Hematopoietic multipotent progenitor cell treated with erythropoietin and hydrocortisone succinate and interleukin-3 and kit ligand, for 15 days (in vitro differentiated cells): ENCODE measurements around the gene PIANP.

ENCODE experiments used
- DNase-seq: peaks from one replicate; pipeline ENCODE4 v3.0.0-alpha.2; 2015; ENCODE audit warnings: low spot score

Gene PIANP

DNA sequence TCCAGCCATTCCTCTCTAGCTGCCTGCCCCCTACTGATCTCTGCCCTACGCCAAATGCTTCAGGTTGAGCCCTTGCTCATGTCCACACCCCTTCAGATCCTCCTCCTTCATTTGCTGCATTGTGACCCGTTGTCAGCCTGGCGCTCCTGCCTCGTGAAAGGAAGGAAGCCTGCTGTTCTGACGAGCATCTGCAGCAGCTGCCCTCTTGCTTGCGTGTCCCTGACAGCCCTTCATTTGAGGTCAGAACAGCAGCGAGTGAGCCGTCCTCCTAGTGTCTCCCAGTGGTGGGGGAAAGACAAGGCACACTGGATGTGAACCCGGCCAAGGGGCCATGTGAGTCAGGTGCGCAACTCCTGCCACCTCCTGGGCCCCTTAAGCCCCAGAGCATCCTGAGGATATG is 3.0 kb upstream of the PIANP start:
- DNase-seq: no peak

DNA sequence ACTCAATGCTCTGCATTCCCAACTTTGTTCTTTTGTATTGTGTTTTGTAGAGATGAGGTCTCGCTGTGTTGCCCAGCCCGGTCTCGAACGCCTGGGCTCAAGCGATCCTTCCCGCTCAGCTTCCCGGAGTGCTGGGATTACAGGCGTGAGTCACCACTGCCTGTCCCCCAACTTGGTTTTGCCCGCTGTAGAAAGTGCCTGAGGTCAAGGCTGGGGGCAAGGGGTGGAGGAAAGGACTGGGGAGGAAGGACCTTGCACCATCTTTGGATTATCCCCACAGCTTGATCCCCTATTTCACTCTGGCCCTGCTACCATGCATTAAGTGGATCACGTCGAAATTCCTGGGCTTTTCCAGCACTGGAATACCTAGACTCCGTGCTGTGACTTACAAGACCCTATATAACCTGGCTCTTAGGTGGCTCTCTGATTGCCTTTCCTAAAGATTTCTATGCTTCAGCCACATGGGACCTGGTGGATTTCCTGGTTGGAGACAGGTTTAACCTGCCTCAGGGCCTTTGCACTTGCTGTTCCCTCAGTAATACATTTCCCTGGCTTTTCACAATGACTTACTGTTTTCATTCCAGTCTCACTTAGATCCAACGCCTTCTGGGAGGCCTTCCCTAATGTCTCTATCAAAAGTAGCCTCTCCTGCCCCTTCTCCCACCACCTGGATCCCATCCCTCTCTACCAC is 608 bp upstream of the PIANP start:
- DNase-seq: no peak

DNA sequence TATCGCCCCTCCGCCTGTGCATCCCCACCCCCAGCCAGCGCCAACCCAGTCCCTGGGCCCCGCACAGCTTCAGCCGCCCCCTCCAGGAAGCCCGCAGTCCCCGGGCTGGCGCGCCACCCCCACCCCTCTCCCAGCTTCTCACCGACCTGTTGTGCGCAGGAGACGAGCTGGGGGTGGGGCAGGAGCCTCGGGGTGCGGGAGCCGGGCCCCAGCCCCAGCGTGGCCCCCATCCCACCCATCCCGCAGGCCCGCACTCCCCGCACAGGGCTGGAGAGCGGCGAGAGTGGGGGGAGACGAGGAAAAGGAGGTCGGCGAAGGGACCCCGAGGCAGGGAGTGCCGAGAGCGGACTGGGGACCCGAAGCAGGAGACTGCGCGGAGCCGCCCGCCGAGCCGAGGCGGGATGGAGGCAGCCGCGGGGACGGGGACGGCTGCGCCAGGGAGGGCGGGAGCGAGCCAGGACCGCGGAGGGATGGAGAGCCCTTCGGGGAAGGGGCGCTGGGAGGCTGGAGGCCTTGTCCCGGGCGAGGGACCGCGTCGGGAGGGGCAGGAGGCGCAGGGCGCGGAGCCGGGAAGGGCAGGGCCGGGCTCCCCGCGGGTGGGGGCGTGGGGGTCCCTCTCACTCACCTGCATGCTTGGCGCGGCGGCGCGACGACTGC is 498 bp downstream of the PIANP start:
- no peak for DNase-seq

DNA sequence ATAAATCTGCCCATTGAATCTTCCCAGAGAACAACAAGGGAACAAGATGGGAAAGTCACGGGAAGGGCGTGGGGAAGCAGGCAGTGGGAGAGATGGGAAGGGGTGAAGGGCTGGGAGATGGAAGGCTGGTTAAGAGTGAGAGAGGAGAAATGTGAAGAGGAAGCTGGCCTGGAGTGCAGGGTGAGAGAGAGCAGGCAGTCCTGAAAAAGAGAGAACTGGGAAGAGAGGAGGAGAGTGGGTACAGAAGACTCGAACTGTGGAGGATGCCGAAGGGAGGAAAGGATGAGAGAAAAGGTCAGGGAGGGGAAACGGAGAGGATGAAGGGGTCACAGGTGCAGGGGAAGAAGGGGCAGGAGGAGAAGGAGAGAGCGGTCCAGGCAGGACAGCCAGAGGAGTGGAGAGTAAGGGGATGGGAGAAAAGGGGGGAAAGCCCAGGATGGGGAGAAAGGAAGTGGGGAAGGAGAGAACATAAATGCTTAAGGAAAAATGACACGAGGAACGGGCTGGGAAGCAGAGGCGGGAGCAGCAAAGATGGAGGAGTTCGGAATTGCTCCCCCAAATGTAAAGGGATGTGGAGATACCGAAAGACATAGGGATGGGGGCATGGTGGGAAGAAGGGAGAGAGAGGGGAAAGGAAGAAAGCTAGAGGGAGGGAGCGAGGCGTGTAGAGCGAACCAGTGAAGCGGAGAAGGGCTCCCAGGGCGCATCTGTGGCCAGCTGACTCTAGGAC is 1.2 kb downstream of the PIANP start:
- no peak for DNase-seq

DNA sequence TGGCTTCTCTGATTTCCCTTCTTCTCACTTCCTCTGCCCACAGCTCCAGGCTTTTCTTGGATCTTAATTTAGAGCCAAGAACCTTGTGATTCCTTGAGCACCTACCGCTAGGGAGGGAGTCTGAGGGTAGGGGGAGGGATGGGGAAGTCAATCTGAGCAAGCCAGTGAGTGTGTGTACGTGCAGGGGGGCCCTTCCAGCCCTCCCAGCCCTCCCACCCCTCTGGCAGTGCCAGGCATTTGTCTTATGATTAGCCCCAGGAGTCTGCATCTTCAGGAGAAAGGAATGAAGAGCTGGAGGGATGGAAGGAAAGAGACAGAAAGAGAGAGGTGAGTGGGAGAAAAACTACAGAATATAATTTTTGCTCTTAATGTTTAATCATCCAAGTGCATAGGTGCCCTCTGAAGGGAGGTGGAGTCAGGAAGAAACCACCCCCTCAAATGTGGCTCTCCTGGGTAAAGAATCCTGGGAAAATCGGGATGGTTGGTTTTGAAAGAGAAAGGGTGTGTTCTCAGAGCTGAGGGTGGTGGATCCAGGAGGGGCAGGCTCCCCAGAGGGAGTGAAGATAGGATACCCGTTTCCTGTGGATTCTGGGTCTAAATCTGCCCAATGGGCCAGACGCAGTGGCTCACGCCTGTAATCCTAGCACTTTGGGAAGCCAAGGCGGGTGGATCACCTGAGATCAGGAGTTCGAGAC is 2.1 kb downstream of the PIANP start:
- DNase-seq: no peak

DNA sequence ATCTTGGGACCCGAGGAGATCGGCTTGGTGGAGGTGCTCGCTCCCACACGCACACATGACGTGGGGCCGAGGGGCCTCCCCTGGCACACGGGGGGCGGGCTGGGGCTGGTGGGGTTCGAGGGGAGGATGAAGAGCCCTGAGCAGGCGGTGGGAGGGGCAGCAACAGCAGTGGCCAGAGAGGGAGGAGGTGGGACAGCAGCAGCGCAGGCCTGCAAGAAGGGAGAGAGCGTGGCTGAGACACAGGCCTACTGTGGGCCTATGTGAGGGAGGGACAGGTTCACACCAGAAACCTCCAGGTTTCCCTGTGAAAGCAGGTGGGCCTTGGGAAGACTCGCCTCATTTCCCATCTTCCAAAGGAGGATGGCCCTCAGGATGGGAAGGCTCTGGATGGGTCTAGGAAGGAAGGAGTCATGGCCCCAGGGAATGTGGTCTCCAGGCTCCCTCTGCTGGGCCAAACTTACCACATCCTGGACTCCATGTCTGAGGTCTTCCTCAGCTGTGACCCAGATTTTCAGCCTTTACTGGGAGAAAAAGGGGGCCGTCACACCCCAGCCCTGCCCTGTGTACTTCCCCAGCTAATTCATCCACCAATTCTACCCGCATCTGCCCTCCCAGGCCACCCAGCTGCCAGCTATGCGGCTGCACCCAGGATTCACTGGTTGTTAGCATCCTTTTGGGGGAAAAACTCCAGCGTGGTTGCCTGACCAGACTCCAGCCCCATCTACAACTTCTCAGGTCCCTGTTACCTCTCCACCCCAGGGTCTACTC is 2.8 kb downstream of the PIANP start:
- peak; percentile 49 for DNase-seq

DNA sequence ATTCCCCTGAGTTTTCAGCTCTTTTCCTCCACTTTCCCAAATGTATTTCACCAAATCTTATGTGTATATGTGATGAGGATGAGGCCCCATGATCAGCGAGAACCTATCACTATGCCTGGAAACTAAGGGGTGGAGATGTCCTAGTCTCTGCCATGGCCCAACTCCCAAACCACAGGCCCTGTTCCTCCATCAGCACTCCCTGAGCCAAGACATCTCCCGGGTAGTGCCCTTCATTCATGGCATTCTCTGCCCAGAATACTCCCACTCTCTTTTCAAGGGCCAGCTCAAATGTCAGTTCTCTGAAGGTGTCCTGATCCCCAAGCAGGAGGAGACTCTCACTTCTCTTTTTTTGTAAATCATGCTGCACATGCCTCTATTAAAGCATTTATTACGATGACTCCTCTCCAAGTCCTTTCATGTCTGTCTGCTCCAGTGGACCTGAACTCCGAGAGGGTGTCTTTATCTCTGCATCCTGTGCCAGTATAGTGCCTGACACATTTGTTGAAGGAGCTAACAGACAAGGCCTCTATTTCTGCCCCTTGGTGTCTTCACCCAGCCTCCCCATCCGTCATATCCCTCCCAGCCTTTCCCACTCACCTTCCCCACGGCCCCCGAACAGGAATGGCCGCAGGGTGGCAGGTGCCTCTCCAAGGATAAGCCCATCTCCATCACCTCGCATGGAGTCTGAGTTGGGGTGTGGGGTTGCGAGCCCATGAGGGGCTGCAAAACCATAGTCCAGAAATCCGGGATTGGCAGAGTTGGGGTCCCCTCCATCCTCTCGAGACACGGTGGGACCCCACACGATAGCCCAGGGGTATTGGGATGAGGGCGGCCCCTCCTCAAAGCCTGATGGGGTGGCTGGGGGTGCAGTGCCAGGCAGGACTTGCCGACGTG is 3.7 kb downstream of the PIANP start:
- no peak for DNase-seq

DNA sequence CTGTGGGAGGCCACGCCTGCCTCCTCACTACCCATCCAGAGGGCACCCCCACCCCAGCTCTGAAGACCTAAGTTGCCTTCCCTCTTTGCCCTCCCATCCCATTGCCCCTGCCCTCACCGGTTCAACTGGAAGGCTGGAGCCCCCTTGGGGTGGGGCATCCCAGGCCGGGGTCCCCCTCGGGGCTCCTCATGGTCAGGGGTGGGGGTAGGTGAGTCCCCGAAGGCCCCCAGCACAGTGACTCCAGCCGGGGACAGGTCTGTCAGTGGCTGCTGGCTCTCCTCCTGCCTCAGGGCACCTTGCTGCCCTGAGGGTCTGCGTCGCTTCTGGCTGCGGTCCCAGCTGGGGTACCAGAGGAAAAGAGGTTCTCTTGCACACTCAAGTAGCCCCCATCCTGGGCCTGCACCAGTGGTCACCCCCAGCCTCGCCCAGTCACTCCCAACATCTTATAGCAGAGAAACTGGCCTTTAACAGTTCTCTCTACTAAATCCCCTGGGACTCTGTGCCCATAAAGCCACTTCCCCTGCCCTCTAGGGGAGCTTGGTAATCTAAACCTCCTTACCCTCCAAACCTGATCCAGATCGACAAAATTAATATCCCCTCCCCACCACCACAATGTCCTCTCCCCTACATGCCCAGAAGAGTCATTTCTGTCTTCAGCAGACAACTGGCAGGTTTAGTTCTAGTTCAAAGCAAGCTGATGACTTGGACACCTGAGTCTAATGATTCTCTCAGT is 5.1 kb downstream of the PIANP start:
- no peak for DNase-seq

DNA sequence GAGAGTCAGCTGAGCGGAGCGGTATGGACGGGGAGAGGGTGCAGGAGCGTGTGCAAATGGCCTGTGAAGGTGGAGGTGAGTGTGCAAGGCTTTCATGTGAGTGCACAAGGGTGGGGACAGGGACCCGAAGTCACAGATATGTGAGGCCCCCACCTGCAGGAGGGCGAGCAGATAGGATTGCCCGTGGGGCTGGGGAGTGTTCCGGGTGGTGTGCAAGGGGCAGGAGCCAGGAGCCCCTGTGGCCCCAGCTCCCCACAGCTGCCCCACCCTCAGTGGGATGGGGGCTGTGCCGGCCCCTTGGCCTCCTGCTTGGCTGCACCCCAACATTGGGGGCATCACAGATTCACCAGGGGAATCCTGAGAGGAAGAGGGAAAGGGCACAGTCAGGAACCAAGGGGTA is 5.9 kb downstream of the PIANP start:
- no peak for DNase-seq

DNA sequence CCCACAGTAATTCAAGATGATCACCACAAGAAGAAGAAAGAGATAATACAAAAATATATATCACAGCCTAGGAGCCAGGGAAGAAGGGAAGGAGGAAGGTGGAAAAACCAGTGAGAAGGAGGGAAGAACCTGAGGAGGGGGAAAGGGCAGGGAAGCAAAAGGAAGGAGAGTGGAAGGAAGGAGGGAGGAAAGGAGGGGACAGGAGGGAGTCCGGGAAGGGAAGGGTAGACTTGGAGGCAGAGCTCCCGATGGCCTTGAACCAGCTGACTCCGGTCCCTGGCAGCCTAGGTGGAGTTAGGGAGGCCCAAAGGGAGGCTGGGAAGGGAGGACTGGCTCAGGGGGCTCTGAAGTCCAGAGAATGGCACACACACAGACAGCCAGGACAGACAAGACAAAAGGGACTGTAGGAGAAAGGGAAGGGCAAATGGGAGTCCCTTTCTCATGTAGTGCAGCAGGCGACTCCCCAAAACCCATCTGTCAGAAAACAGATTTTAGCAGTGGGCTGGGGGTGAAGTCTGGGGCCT is 6.7 kb downstream of the PIANP start:
- DNase-seq: no peak

DNA sequence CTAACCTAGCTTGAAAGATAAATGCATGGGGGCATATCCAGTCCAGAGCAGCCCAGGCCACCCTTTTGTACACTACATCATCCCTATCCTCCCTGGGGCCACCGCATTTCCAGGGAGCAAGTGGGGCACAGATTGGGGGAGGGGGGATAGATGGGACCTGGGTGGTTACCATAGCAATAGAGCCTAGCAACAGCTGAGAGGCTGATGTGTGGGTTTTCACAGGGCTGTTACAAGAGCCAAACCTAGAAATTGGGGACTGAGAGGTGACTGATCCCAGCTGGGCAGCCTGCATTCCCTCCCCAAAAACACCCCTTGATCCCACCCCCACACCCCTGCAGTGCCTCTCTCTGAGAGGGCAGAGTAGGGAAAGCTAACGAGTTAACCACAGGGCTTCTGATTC is 7.7 kb downstream of the PIANP start:
- DNase-seq: no peak

DNA sequence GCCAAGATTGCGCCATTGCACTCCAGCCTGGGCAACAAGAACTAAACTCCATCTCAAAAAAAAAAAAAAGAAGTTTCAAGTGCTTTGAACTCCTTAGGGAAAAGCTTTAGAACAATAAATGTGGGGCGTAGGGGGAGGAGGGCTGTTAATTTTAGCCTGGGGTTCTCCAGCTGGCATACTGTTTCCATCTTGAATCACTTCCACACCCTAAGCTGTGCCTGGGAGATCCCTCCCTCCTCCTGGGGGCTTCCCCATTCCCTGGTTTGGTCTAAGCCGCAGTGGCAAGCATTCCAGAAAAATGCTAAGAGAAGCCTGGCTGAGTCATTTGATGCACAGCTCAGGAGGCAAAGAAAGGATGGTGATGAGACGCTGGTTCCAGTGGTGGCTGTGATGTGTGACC is 9.1 kb downstream of the PIANP start:
- no peak for DNase-seq

DNA sequence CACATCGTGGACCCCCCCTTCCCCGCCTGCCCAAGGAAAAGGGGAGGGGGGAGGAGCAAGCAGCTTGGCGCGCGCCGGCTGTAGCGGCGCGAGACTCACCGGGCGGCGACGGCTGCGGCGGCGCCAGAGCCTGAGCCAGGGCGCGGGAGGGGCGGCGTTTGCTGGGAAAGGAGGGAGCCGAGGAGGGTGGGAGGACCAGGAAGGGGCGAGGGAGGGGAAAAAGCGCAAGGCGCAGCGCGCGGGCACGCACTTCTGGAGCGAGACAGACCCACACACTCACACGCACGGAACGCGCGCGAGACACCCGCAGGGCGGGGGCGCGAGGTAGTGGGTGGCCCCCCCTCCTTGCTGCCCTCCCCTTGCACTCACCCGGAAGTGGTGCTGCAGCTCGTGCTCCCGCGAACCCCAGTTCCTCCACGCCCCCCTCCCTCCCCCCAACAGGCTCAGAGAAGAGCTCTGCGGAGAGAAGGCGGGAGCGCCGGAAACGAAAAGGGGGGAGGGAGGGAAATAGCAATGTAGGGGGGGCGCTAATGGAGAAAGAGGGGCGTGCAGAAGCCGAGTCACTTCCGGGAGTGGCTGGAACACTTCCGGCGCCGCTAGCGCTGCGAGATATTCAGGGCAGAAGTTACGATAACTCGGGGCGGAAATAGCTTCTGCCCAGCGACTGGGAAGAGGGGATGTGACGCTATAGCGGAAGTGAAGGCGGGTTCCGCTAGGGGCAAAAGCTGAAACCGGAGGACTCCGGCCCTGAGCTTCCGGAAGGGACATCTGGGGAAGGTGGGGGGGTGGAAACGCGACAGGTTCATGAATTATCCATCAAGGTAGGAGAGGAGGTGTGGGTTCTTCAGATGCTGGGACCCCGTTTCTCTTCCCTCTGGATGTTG is 11.4 kb downstream of the PIANP start, which contains the start of gene ZNF384:
TSS of gene ZNF384 (minus strand) at position 377 of the 884 bp plus-strand sequence. CDS start 9,855 bp downstream, outside the sequence.
- peak; percentile 98 for DNase-seq

DNA sequence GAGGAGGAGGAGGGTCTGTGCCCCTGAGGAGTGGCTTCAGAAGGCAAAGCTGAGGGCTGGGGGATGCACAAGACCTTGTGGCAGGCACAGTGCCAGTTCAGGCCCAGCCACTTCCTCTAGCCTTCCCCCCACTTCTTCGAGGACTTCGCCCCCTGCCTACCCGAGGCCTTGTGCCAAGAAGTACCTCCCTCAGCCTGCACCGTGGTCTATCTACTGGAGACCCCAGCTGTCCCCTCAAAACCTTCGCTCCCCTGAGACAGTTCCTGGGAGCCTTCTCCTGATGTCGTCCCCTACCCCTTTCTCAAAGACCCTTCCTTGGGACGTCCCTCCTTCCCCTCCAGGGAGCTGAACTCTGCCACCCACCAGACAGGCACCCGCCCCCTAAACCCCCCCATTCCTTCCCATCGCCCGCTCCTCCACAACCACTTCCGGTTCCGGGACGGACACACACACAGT is 12.0 kb downstream of the PIANP start:
- DNase-seq: no peak

DNA sequence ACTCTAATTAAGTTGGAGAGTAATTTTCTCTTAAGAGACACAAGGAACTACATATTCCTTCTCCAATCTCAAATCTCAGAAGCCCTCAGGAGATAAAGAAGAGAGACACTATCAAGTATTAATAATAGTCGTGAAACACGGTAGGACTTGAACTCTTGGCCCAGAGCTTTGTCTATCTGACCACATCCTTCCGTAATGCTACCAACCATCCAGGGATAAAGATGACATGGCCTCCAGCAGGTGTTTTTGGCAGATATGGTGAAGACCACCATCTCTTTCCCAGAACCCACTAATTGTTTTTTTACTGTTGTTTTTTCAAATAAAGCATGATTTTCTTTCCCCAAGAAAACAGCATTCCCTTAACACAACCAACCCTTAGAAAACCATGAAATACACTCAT is 14.8 kb downstream of the PIANP start:
- DNase-seq: no peak

DNA sequence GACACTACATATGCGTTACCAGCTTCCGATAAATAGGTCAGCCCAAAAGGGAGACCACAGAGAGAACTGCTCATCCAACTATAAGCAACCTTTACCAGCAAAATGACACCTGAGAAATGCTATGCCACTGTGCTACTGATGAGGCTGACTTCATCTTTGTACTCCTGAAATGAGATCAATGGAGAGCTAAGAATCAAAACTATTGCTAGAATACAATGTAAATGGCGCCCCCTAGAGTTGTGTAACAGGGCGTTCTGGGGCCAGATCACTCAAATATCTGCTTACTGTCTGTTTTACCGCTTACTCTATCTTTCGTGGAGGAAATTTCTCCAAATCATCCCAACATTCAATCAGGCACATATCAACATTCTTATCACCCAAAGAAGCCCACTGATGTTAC is 16.0 kb downstream of the PIANP start:
- peak; percentile 69 for DNase-seq

DNA sequence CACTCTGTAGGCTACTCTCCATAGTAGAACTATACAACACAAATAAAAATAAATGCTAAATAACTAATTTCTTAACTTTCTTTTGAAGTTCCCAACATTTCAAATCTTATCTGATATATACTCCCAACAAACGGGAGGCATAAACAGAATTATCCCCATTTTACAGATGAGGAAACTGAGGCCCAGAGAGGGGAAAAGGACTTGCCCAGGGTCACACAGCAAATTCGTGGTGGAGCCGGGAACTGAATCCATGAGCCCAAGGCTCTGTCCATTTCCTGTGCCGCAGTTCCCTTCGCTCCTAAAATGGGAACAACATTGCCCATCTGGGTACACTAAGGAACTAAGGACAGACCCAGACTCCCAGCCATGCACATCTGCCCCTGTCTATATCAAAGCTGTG is 23.7 kb downstream of the PIANP start:
- DNase-seq: no peak

DNA sequence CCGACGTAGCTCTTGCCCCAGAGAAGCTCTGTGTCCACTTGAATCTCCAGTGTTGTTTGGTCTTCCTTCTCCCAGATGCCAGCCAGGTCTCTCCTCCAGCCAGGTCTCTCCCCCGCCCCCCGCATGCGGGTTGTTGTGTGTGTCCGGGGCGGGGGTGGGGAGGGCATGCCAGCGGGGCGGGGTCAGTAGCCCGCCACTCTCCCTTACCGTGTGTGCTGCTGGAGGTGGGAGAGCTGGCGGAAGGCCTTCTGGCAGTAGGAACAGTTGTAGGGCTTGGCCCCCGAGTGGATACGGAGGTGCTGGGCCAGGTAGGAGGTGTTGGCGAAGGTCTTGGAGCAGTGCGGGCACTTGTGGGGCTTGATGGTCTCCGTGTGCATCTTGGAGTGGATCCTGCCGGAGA is 28.5 kb downstream of the PIANP start:
- no peak for DNase-seq
